CD4-positive, alpha-beta T cell (primary cell): Measurements from ENCODE around the gene VCAN. TPM values are rescaled to one million over a fixed set of nuclear protein-coding genes. Genes with fewer than 3 reads are reported as not detected.

ENCODE experiments used
- ATAC-seq: fragments of 200-7000 bp; cut with Tn5 transposase; one replicate; pipeline ENCODE4 v1.10.0; 2022; ENCODE audit warnings: mild to moderate bottlenecking; ENCODE audit not compliant: poor library complexity
- CTCF ChIA-PET: fragments of 350-600 bp; sonication (Branson Sonifier 250); formaldehyde crosslinking; loops from one replicate; lab custom pipeline; 2021; ENCODE audit warnings: antibody characterized with exemption, inconsistent platforms; lab: Charles Lee
- POLR2A ChIA-PET: fragments of 350-600 bp; sonication (Branson Sonifier 250); formaldehyde crosslinking; loops from one replicate; lab custom pipeline; 2021; ENCODE audit warnings: antibody characterized with exemption, inconsistent platforms; lab: Charles Lee
- DNase-seq, 14 experiments: peaks; one replicate each; pipeline ENCODE4 v3.0.0-alpha.2; 2013 to 2020; ENCODE audit warnings: mixed read lengths in 2 of 14
- H3K27ac ChIP-seq, 2 donors: one replicate each; pipeline versions ENCODE4 v1.5.1 to v1.7.0; 2013; ENCODE audit warnings: low read length in 2 of 2, low read depth in 1 of 2, mild to moderate bottlenecking in 1 of 2
- H3K27me3 ChIP-seq, 2 experiments: 1 replicate in 1 of 2; 2 replicates in 1 of 2; pipeline versions ENCODE4 v1.6.1 to v1.7.0; 2013; ENCODE audit warnings: low read length in 2 of 2, control low read depth in 1 of 2, mild to moderate bottlenecking in 1 of 2, moderate library complexity in 1 of 2; ENCODE audit not compliant: insufficient read depth in 2 of 2, control insufficient read depth in 1 of 2
- H3K36me3 ChIP-seq: one replicate; pipeline ENCODE4 v1.6.1; 2013; ENCODE audit warnings: low read length, control low read depth; ENCODE audit not compliant: insufficient read depth
- H3K4me1 ChIP-seq: one replicate; pipeline ENCODE4 v1.6.1; 2013; ENCODE audit warnings: low read length, control low read depth; ENCODE audit not compliant: insufficient read depth
- H3K4me3 ChIP-seq: one replicate; pipeline ENCODE4 v1.5.1; 2013; ENCODE audit warnings: mild to moderate bottlenecking, low read length, moderate library complexity
- H3K9me3 ChIP-seq, 2 experiments: 1 replicate in 1 of 2; 2 replicates in 1 of 2; pipeline versions ENCODE4 v1.6.1 to v1.7.0; 2013; ENCODE audit warnings: low read length in 2 of 2, mild to moderate bottlenecking in 2 of 2, control low read depth in 1 of 2, moderate library complexity in 1 of 2; ENCODE audit not compliant: control insufficient read depth in 1 of 2, insufficient read depth in 1 of 2
- H3K27ac Mint-ChIP-seq: one replicate; pipeline ENCODE4 v1.8.0; 2020; ENCODE audit warnings: mixed read lengths
- H3K27me3 Mint-ChIP-seq: one replicate; pipeline ENCODE4 v1.8.0; 2021; ENCODE audit warnings: mixed read lengths
- H3K36me3 Mint-ChIP-seq: one replicate; pipeline ENCODE4 v1.8.0; 2021; ENCODE audit warnings: low read depth, mixed read lengths
- H3K4me1 Mint-ChIP-seq: one replicate; pipeline ENCODE4 v1.8.0; 2021; ENCODE audit warnings: low read depth, mixed read lengths
- H3K4me3 Mint-ChIP-seq: one replicate; pipeline ENCODE4 v1.8.0; 2020; ENCODE audit warnings: mild to moderate bottlenecking, mixed read lengths
- H3K9me3 Mint-ChIP-seq: one replicate; pipeline ENCODE4 v1.8.0; 2020; ENCODE audit warnings: mixed read lengths
- intact Hi-C, 2 experiments: fragments of 100-400 bp; cut with DNase I in 1 of 2; cut with micrococcal nuclease in 1 of 2; formaldehyde crosslinking; loops; one replicate each; pipeline versions ENCODE4 v1.15.1 to v1.9.0; 2023 to 2025; cut with DNase I, micrococcal nuclease
- total RNA-seq, 174 experiments: library from RNA in 2 of 174; stranded (reverse) in 2 of 174; gene quantifications; one replicate each; pipeline ENCODE4 v1.2.3 and lab custom pipeline; 2021 to 2026
- TF ChIP-seq, protein P1 (sequence below): fragments of 200-600 bp; IDR thresholded peaks from one replicate; pipeline ENCODE4 v1.8.0; 2022; ENCODE audit warnings: antibody characterized with exemption, mild to moderate bottlenecking

The VCAN gene
- total RNA-seq, 2 experiments from 2014 or later = 6.4 to 7.1 TPM

GRCh38 chr5:83567741-83568140, 96.2 kb downstream of the VCAN start:
- H3K36me3 ChIP-seq = no peaks in the 10 kb centered on the region
- POLR2A ChIA-PET = no interaction called here
- intact Hi-C loops = loop anchor here in 1 of 2 experiments (5.0 to 10.0 kb wide), 3 partner anchors 773 to 1393 kb away; no protein-coding TSS in a partner anchor
- peaks cover 0 to 3% of the 10 kb centered on the region in 2 experiments for H3K27me3 ChIP-seq
- no peaks in the 10 kb centered on the region for H3K9me3 Mint-ChIP-seq
- H3K36me3 Mint-ChIP-seq = no peaks in the 10 kb centered on the region
- no peaks in the 10 kb centered on the region for H3K9me3 ChIP-seq
- no peak overlapping the region for H3K27ac Mint-ChIP-seq
- no peak overlapping the region for H3K4me3 ChIP-seq
- DNase-seq = no peak
- H3K4me1 Mint-ChIP-seq = no peaks in the 10 kb centered on the region
- no peak overlapping the region for H3K4me3 Mint-ChIP-seq
- no peak for ATAC-seq
- no peaks in the 10 kb centered on the region for H3K4me1 ChIP-seq
- no peak overlapping the region for H3K27ac ChIP-seq
- H3K27me3 Mint-ChIP-seq = peaks cover 20% of the 10 kb centered on the region
- CTCF ChIA-PET = no interaction called here
- TF ChIP-seq, protein P1, sequence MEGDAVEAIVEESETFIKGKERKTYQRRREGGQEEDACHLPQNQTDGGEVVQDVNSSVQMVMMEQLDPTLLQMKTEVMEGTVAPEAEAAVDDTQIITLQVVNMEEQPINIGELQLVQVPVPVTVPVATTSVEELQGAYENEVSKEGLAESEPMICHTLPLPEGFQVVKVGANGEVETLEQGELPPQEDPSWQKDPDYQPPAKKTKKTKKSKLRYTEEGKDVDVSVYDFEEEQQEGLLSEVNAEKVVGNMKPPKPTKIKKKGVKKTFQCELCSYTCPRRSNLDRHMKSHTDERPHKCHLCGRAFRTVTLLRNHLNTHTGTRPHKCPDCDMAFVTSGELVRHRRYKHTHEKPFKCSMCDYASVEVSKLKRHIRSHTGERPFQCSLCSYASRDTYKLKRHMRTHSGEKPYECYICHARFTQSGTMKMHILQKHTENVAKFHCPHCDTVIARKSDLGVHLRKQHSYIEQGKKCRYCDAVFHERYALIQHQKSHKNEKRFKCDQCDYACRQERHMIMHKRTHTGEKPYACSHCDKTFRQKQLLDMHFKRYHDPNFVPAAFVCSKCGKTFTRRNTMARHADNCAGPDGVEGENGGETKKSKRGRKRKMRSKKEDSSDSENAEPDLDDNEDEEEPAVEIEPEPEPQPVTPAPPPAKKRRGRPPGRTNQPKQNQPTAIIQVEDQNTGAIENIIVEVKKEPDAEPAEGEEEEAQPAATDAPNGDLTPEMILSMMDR = no peak

DNA sequence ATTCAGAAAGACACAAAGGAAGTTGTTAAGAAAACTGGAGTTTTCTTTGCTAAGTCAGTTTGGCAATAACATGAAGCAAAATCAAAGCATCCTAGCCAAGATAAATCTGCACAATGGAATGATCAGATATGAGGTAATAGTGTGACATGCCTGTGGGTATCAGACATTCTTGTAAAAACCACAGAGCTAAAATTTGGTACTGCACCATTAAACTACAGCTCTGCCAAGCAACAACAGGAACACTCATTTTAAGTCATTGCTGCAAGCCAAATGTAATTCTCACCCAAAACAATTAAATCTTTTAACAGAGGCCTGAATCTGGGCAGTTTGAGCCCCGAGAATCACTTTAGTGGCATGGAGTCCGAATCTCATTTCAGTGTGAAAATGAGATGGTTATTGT, 96.6 kb downstream of the VCAN start:
- H3K36me3 ChIP-seq = no peaks in the 10 kb centered on the region
- H3K36me3 Mint-ChIP-seq = no peaks in the 10 kb centered on the region
- ATAC-seq (no peak), DNase-seq (no peak)
- H3K4me1 ChIP-seq = no peaks in the 10 kb centered on the region
- no peak overlapping the region for H3K4me3 ChIP-seq
- intact Hi-C loops = loop anchor here in 1 of 2 experiments (5.0 to 10.0 kb wide), 3 partner anchors 773 to 1393 kb away; no protein-coding TSS in a partner anchor
- H3K9me3 ChIP-seq = no peaks in the 10 kb centered on the region
- H3K27me3 ChIP-seq = no peaks in the 10 kb centered on the region
- CTCF ChIA-PET = no interaction called here
- POLR2A ChIA-PET = no interaction called here
- TF ChIP-seq, protein P1 = no peak
- no peaks in the 10 kb centered on the region for H3K9me3 Mint-ChIP-seq
- no peak overlapping the region for H3K4me3 Mint-ChIP-seq
- no peak overlapping the region for H3K27ac Mint-ChIP-seq
- no peaks in the 10 kb centered on the region for H3K4me1 Mint-ChIP-seq
- no peak overlapping the region for H3K27ac ChIP-seq
- peaks cover 16% of the 10 kb centered on the region for H3K27me3 Mint-ChIP-seq

DNA sequence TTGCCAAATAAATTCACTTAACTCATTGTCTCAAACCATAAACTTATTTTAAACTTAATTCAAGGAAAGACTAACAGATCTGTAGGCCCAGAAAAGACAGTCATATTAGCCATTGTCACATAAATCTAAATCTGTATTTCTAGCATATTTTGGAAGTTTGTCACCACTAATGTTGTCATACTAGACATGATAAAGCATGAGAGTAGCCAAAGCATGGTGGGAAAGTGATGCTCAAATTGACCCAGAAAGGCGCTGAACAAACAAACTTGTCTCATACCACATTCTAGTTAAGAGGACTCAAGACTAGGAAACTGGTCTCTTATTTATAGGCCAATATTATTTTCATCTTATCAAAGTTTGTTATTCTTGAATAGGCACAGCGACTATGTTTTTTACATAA, 99.4 kb downstream of the VCAN start:
- H3K36me3 ChIP-seq = no peaks in the 10 kb centered on the region
- TF ChIP-seq, protein P1 = no peak
- ChIA-PET POLR2A (no interaction called here), CTCF (no interaction called here)
- H3K27ac Mint-ChIP-seq = no peak overlapping the region
- no peak overlapping the region for H3K27ac ChIP-seq
- H3K27me3 ChIP-seq = no peaks in the 10 kb centered on the region
- no peaks in the 10 kb centered on the region for H3K36me3 Mint-ChIP-seq
- no peak overlapping the region for H3K4me3 ChIP-seq
- H3K4me3 Mint-ChIP-seq = no peak overlapping the region
- ATAC-seq (no peak), DNase-seq (no peak)
- peaks cover 12% of the 10 kb centered on the region for H3K27me3 Mint-ChIP-seq
- intact Hi-C loops = no loop called here
- no peaks in the 10 kb centered on the region for H3K9me3 ChIP-seq
- no peaks in the 10 kb centered on the region for H3K9me3 Mint-ChIP-seq
- H3K4me1 ChIP-seq = no peaks in the 10 kb centered on the region
- H3K4me1 Mint-ChIP-seq = no peaks in the 10 kb centered on the region
